Astrocyte (in vitro differentiated cells and primary cell): ENCODE data around the gene ARHGDIA. TPM values are rescaled to one million over a fixed set of nuclear protein-coding genes. Genes with fewer than 3 reads are reported as not detected.

Experiments used
- DNase-seq: peaks from one replicate; pipeline ENCODE4 v3.0.0-alpha.2; 2010; ENCODE audit warnings: low read depth
- FAIRE-seq: peaks from 2 replicates; lab custom pipeline; 2011; peaks lifted over from hg19 to GRCh38; lab: Jason Lieb, UNC
- H2AFZ ChIP-seq: 2 replicates; pipeline ENCODE4 v1.6.0; 2012; ENCODE audit warnings: low read depth, low read length, inconsistent platforms
- H3K27ac ChIP-seq: 2 replicates; pipeline ENCODE4 v1.5.1; 2011; ENCODE audit warnings: low read depth, low read length, inconsistent platforms
- H3K27me3 ChIP-seq: 2 replicates; pipeline ENCODE4 v1.6.0; 2011; ENCODE audit warnings: low read length, inconsistent platforms; ENCODE audit not compliant: insufficient read depth
- H3K36me3 ChIP-seq: 2 replicates; pipeline ENCODE4 v1.5.1; 2011; ENCODE audit warnings: low read length, inconsistent platforms; ENCODE audit not compliant: insufficient read depth
- H3K4me1 ChIP-seq: 2 replicates; pipeline ENCODE4 v1.5.1; 2011; ENCODE audit warnings: low read length, inconsistent platforms; ENCODE audit not compliant: insufficient read depth
- H3K4me2 ChIP-seq: 2 replicates; pipeline ENCODE4 v1.6.0; 2012; ENCODE audit warnings: low read length, inconsistent platforms
- H3K4me3 ChIP-seq: 2 replicates; pipeline ENCODE4 v1.5.1; 2011; ENCODE audit warnings: low read depth, mild to moderate bottlenecking, low read length, inconsistent platforms; ENCODE audit not compliant: insufficient read depth
- H3K79me2 ChIP-seq: 2 replicates; pipeline ENCODE4 v1.6.0; 2012; ENCODE audit warnings: mild to moderate bottlenecking, low read length, inconsistent platforms; ENCODE audit not compliant: insufficient read depth
- H3K9ac ChIP-seq: 2 replicates; pipeline ENCODE4 v1.6.0; 2012; ENCODE audit warnings: mild to moderate bottlenecking, low read length, inconsistent platforms
- H3K9me3 ChIP-seq: 2 replicates; pipeline ENCODE4 v1.5.1; 2012; ENCODE audit warnings: low read depth, mild to moderate bottlenecking, low read length, inconsistent platforms; ENCODE audit not compliant: insufficient read depth
- H4K20me1 ChIP-seq: 2 replicates; pipeline ENCODE4 v1.6.0; 2012; ENCODE audit warnings: low read length, inconsistent platforms; ENCODE audit not compliant: insufficient read depth
- H3K27ac Mint-ChIP-seq: one replicate; pipeline ENCODE4 v1.8.0; 2021; ENCODE audit warnings: mild to moderate bottlenecking, mixed read lengths; ENCODE audit not compliant: unreplicated experiment
- H3K27me3 Mint-ChIP-seq: one replicate; pipeline ENCODE4 v1.8.0; 2021; ENCODE audit warnings: low read depth, mixed read lengths; ENCODE audit not compliant: unreplicated experiment
- H3K36me3 Mint-ChIP-seq: one replicate; pipeline ENCODE4 v1.8.0; 2021; ENCODE audit warnings: low read depth, mixed read lengths; ENCODE audit not compliant: unreplicated experiment
- H3K4me1 Mint-ChIP-seq: one replicate; pipeline ENCODE4 v1.8.0; 2021; ENCODE audit warnings: low read depth, mixed read lengths; ENCODE audit not compliant: unreplicated experiment
- H3K4me3 Mint-ChIP-seq: one replicate; pipeline ENCODE4 v1.8.0; 2021; ENCODE audit warnings: mild to moderate bottlenecking, moderate library complexity, mixed read lengths; ENCODE audit not compliant: unreplicated experiment
- H3K9me3 Mint-ChIP-seq: one replicate; pipeline ENCODE4 v1.8.0; 2021; ENCODE audit warnings: mild to moderate bottlenecking, mixed read lengths; ENCODE audit not compliant: unreplicated experiment
- EZH2 ChIP-seq: IDR thresholded peaks from 2 replicates; pipeline ENCODE4 v1.6.1; 2012; ENCODE audit warnings: mild to moderate bottlenecking, low read length, inconsistent platforms; ENCODE audit not compliant: insufficient read depth
- total RNA-seq: library from RNA; stranded (reverse); gene quantifications from 2 replicates; pipeline ENCODE4 v1.2.1, GENCODE V29; 2021
- TF ChIP-seq, protein P1 (sequence below): IDR thresholded peaks from 2 replicates; pipeline ENCODE4 v1.5.1; 2011; ENCODE audit warnings: low read depth, mild to moderate bottlenecking, inconsistent platforms, low read length, moderate library complexity; ENCODE audit not compliant: insufficient read depth

The ARHGDIA gene
- total RNA-seq, 1 donor from 2014 or later, result 352 TPM

DNA sequence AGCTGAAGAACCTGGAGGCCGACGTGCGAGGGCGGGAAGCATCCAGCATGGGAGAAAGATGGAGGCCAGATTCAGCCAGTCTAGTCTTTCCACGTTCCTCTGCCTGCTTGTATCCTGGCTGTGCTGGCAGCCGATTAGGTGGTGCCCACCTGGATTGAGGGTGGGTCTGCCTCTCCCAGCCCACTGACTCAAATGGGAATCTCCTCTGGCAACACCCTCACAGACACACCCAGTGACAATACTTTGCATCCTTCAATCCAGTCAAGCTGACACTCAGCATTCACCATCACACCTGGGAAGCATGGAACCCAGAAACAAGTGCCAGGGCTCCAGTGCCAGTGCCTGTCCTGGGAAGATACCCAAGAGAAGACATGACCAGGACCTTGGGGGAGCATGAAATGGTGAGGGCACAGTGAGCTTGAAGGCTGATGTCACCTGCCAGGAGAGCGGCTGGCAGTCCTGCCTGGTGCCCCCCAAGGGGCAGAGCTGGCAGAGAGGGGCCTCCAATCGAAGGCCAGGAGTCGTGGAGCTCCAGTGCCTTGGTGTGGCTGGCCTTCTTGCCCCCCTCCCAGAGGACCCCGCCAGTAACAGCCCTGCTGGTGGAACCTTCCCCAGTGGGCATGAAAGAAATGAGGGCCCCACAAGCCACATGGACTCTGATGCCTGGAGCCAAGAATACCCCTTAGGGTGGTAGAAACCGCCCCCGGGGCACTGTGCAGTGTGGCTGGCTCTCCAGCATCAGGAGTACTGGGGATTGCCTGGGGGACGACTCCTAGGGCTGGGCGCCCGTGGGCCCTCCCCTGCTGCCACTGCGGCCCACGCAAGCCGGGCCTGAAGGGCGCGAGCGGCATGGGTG lies 30.3 kb upstream of the ARHGDIA start:
- Mint-ChIP-seq H3K4me1 (peaks cover 12% of the 10 kb centered on the region), H3K9me3 (no peaks in the 10 kb centered on the region), H3K36me3 (peaks cover 8% of the 10 kb centered on the region), H3K4me3 (no peak overlapping the region), H3K27ac (peak overlapping the region; percentile 13), H3K27me3 (no peaks in the 10 kb centered on the region)
- Histone ChIP-seq H3K4me3 (peak overlapping the region; percentile 1), H3K9ac (no peak overlapping the region), H3K9me3 (no peaks in the 10 kb centered on the region), H3K27ac (no peak overlapping the region), H3K27me3 (no peaks in the 10 kb centered on the region), H3K4me1 (peaks cover 32% of the 10 kb centered on the region), H4K20me1 (peaks cover 26% of the 10 kb centered on the region), H3K36me3 (peaks cover 2% of the 10 kb centered on the region), H2AFZ (no peak overlapping the region), H3K79me2 (peaks cover 13% of the 10 kb centered on the region), H3K4me2 (peak overlapping the region; percentile 77)
- no peak for TF ChIP-seq EZH2
- TF ChIP-seq, protein P1, sequence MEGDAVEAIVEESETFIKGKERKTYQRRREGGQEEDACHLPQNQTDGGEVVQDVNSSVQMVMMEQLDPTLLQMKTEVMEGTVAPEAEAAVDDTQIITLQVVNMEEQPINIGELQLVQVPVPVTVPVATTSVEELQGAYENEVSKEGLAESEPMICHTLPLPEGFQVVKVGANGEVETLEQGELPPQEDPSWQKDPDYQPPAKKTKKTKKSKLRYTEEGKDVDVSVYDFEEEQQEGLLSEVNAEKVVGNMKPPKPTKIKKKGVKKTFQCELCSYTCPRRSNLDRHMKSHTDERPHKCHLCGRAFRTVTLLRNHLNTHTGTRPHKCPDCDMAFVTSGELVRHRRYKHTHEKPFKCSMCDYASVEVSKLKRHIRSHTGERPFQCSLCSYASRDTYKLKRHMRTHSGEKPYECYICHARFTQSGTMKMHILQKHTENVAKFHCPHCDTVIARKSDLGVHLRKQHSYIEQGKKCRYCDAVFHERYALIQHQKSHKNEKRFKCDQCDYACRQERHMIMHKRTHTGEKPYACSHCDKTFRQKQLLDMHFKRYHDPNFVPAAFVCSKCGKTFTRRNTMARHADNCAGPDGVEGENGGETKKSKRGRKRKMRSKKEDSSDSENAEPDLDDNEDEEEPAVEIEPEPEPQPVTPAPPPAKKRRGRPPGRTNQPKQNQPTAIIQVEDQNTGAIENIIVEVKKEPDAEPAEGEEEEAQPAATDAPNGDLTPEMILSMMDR, result no peak
- DNase-seq (no peak), FAIRE-seq (no peak)

DNA sequence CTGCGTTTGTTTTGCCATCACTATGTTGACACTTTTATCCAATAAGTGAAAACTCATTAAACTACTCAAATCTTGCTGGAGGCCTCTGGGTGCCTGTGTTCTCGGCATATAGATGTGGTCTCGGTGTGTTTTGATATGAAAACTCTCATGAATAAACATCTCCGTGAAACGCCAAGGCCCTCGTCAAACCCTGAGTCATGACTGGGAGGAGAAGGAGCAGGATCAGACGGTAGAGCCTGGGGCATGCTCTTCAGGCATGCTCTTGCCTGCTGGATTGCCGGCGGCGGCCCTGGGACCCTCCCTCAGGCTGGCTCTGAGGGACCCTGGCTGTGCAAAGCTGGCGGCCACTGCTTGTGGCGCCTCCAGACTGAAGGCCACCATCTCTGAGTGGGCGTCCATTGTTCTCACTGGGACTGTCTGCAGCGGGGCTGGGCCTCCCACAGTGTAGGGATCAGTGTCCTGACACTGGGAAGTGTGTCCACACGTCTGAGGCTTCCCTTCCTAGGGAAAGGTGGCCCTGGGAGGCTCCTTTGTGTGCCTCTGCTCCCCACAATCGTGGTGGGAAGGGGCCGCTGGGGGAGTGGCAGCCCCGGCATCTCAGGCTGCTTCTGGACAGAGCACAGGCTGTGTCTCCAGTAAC lies 29.2 kb upstream of the ARHGDIA start:
- Mint-ChIP-seq H3K9me3 (no peaks in the 10 kb centered on the region), H3K27ac (peak overlapping the region; percentile 58), H3K36me3 (peaks cover 11% of the 10 kb centered on the region), H3K4me1 (peaks cover 12% of the 10 kb centered on the region), H3K4me3 (no peak overlapping the region), H3K27me3 (no peaks in the 10 kb centered on the region)
- FAIRE-seq (no peak), DNase-seq (no peak)
- Histone ChIP-seq H3K4me2 (no peak overlapping the region), H3K27me3 (no peaks in the 10 kb centered on the region), H3K9me3 (no peaks in the 10 kb centered on the region), H2AFZ (no peak overlapping the region), H3K4me3 (no peak overlapping the region), H3K79me2 (peaks cover 14% of the 10 kb centered on the region), H4K20me1 (peaks cover 22% of the 10 kb centered on the region), H3K27ac (no peak overlapping the region), H3K9ac (no peak overlapping the region), H3K36me3 (peaks cover 4% of the 10 kb centered on the region), H3K4me1 (peaks cover 32% of the 10 kb centered on the region)
- TF ChIP-seq, protein P1, result no peak
